ENCODE results near the gene POMT2.

POMT2 gene

GRCh38 chr14:77264466-77265186, 56.1 kb downstream of the POMT2 start:
- no peak for FAIRE-seq

GRCh38 chr14:77260631-77261030, 60.1 kb downstream of the POMT2 start:
- FAIRE-seq: no peak

GRCh38 chr14:77260199-77260598, 60.5 kb downstream of the POMT2 start:
- no peak for FAIRE-seq

GRCh38 chr14:77259025-77259715, 61.5 kb downstream of the POMT2 start:
- FAIRE-seq: no peak

GRCh38 chr14:77258566-77258965, 62.1 kb downstream of the POMT2 start:
- FAIRE-seq: no peak

GRCh38 chr14:77257700-77258099, 63.0 kb downstream of the POMT2 start:
- FAIRE-seq: no peak

- no peak for FAIRE-seq
Observed at GRCh38 chr14:77256694-77257093, 64.0 kb downstream of the POMT2 start.

- FAIRE-seq: no peak
Observed at GRCh38 chr14:77253333-77254190, 67.1 kb downstream of the POMT2 start.

GRCh38 chr14:77251870-77252269, 68.8 kb downstream of the POMT2 start:
- no peak for FAIRE-seq

- no peak for FAIRE-seq
Observed at GRCh38 chr14:77250927-77251326, 69.8 kb downstream of the POMT2 start.

- FAIRE-seq: no peak
Observed at GRCh38 chr14:77249286-77249685, 71.4 kb downstream of the POMT2 start.

GRCh38 chr14:77248666-77249065, 72.0 kb downstream of the POMT2 start:
- no peak for FAIRE-seq

- FAIRE-seq: no peak
Observed at GRCh38 chr14:77246784-77247183, 73.9 kb downstream of the POMT2 start.

GRCh38 chr14:77245820-77246219, 74.9 kb downstream of the POMT2 start:
- no peak for FAIRE-seq

GRCh38 chr14:77243853-77244252, 76.8 kb downstream of the POMT2 start:
- no peak for FAIRE-seq

- no peak for FAIRE-seq
Observed at GRCh38 chr14:77242752-77243151, 77.9 kb downstream of the POMT2 start.

GRCh38 chr14:77241955-77242354, 78.7 kb downstream of the POMT2 start:
- FAIRE-seq: no peak

- no peak for FAIRE-seq
Observed at GRCh38 chr14:77240336-77240915, 80.3 kb downstream of the POMT2 start.

GRCh38 chr14:77239412-77239811, 81.3 kb downstream of the POMT2 start:
- FAIRE-seq: no peak

- FAIRE-seq: no peak
Observed at GRCh38 chr14:77238996-77239395, 81.7 kb downstream of the POMT2 start.

- no peak for FAIRE-seq
Observed at GRCh38 chr14:77238356-77238755, 82.3 kb downstream of the POMT2 start.

- FAIRE-seq: no peak
Observed at GRCh38 chr14:77236814-77237213, 83.9 kb downstream of the POMT2 start.

GRCh38 chr14:77231721-77232120, 89.0 kb downstream of the POMT2 start:
- FAIRE-seq: no peak

Data from islet of Langerhans (tissue), 1 donor.